Type B pancreatic cell (in vitro differentiated cells): ENCODE measurements around the gene UPP1. TPM values are rescaled to one million over a fixed set of nuclear protein-coding genes. Genes with fewer than 3 reads are reported as not detected.
A peak's percentile ranks its signal among the peaks of the same experiment; 100 is the strongest.

Source experiments
- DNase-seq: peaks from one replicate; pipeline ENCODE4 v3.0.0; 2021; ENCODE audit warnings: mixed read lengths; ENCODE audit not compliant: unreplicated experiment; ENCODE audit errors: extremely low spot score
- H3K27ac Mint-ChIP-seq: 2 replicates; pipeline ENCODE4 v1.8.0; 2021; ENCODE audit warnings: mild to moderate bottlenecking, mixed read lengths
- H3K27me3 Mint-ChIP-seq: 2 replicates; pipeline ENCODE4 v1.8.0; 2021; ENCODE audit warnings: mixed read lengths
- H3K36me3 Mint-ChIP-seq: 2 replicates; pipeline ENCODE4 v1.8.0; 2021; ENCODE audit warnings: mixed read lengths
- H3K4me1 Mint-ChIP-seq: one replicate; pipeline ENCODE4 v1.8.0; 2021; ENCODE audit warnings: mixed read lengths; ENCODE audit not compliant: unreplicated experiment
- H3K4me3 Mint-ChIP-seq: 2 replicates; pipeline ENCODE4 v1.8.0; 2021; ENCODE audit warnings: mild to moderate bottlenecking, mixed read lengths
- H3K9me3 Mint-ChIP-seq: 2 replicates; pipeline ENCODE4 v1.8.0; 2021; ENCODE audit warnings: mixed read lengths
- total RNA-seq: library from RNA; stranded (reverse); gene quantifications from 2 replicates; pipeline ENCODE4 v1.2.1, GENCODE V29; 2021; ENCODE audit warnings: low replicate concordance
- TF ChIP-seq, protein P1 (sequence below): fragments of 200-600 bp; sonication (generic); conservative IDR thresholded peaks from 2 replicates; pipeline ENCODE4 v1.5.0; 2021; ENCODE audit warnings: antibody characterized with exemption, mild to moderate bottlenecking

Gene UPP1
- total RNA-seq, 1 donor from 2014 or later = 14.3 TPM

DNA sequence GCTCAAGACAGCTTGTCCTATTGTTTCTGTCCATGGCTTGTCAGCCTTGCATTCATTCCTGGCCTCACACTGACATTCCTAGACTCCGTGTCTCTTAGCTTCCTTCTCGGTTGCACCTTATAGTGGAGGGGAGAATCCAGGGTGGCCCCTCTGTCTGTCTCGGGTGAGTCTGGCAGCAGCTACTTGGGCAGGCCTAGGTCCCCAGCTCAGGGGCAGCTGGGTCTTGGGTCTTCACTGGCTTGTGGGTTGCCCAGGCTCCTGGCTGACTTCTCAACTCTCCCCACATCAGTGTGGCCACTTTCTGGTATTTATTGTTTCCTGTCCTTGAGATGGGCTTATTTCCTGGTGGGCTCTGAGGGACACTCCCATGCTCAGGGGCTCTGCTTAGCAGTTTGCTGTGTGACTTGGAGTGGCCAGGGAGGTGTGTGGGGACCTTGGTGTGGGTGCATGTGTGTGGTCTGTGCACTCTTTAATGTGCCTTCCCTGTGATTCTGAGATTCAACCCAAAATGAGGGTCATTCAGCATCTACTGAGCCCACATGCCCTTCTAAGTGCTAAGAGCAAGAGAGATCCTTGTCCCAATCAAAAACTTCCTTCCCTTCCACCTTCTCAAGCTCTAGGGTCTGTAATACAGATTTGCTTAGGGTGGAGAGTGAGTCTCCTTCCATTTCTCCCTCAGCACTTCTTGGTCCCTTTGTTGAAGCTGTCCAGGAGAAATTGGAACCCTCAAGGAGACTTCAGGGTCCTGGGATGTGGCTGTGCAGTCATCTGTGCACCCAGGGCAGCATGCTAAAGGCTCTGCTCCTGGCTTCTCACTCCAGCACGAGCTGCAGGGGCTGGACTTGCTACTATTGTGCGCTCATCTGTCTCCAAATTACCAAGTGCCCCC is 20.1 kb downstream of the UPP1 start:
- TF ChIP-seq, protein P1, sequence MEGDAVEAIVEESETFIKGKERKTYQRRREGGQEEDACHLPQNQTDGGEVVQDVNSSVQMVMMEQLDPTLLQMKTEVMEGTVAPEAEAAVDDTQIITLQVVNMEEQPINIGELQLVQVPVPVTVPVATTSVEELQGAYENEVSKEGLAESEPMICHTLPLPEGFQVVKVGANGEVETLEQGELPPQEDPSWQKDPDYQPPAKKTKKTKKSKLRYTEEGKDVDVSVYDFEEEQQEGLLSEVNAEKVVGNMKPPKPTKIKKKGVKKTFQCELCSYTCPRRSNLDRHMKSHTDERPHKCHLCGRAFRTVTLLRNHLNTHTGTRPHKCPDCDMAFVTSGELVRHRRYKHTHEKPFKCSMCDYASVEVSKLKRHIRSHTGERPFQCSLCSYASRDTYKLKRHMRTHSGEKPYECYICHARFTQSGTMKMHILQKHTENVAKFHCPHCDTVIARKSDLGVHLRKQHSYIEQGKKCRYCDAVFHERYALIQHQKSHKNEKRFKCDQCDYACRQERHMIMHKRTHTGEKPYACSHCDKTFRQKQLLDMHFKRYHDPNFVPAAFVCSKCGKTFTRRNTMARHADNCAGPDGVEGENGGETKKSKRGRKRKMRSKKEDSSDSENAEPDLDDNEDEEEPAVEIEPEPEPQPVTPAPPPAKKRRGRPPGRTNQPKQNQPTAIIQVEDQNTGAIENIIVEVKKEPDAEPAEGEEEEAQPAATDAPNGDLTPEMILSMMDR = no peak
- peaks cover 19% of the 10 kb centered on the region for H3K4me1 Mint-ChIP-seq
- DNase-seq = no peak
- no peaks in the 10 kb centered on the region for H3K36me3 Mint-ChIP-seq
- no peaks in the 10 kb centered on the region for H3K27me3 Mint-ChIP-seq
- no peak overlapping the region for H3K4me3 Mint-ChIP-seq
- H3K27ac Mint-ChIP-seq = no peak overlapping the region
- no peaks in the 10 kb centered on the region for H3K9me3 Mint-ChIP-seq

DNA sequence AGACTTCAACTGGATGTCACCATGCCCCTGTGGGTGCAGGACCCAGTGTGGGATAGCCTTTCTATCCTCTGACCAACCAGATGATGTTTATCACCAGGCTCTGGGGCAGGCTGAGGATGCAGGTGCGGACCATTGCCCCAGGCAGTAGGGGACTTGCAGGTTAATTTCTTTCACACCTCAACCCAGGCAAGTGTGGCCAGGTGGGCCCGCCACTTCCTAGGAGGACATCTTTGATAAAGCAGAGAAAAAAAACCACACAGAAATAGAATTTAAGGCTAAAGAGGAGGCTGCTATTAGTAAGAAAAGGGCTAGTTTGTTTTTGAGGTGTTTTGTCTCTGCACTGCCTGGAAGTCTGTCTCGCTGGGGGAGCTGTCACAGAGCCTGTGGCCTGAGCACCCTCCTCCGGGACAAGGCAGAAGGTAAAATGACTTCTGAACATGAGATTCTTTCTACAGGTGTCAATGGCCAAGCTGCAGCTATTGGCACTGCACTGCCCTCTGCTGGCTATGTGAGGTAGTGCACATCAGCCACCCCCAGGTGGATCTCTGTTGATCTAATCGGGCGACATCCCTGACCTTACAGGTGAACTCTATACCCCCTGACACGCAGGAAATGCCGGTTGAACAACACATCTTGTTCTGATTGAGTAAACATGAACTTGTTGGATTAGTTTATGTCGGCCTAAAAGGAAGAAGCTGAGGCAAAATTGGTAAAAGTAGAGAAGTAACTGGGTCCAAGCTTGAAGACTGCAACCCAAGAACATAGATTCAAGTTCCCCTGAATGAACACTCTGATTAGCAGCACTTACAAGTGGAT is 21.0 kb downstream of the UPP1 start:
- no peaks in the 10 kb centered on the region for H3K36me3 Mint-ChIP-seq
- TF ChIP-seq, protein P1 = peak; percentile 99
- H3K4me3 Mint-ChIP-seq = peak overlapping the region; percentile 42
- no peaks in the 10 kb centered on the region for H3K9me3 Mint-ChIP-seq
- H3K27ac Mint-ChIP-seq = peak overlapping the region; percentile 65
- peaks cover 19% of the 10 kb centered on the region for H3K4me1 Mint-ChIP-seq
- H3K27me3 Mint-ChIP-seq = no peaks in the 10 kb centered on the region
- DNase-seq = peak; percentile 84

DNA sequence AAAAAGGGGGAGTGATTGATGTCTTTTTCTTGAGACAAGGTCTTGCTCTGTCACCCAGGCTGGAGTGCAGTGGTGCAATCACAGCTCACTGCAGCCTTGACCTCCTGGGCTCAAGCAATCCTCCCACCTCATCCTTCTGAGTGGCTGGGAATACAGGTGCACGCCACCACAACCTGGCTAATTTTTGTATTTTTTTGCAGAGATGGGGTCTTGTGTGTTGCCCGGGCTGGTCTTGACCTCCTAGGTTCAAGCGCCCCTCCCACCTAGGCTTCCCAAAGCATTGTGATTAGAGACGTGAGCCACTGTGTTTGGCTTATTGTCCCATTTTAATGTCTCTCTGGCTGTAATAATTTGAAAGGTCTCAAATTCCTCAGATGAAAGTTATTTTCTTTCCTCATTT is 21.8 kb downstream of the UPP1 start:
- Mint-ChIP-seq H3K27me3 (no peaks in the 10 kb centered on the region), H3K4me3 (no peak overlapping the region), H3K4me1 (peaks cover 19% of the 10 kb centered on the region), H3K36me3 (no peaks in the 10 kb centered on the region), H3K9me3 (no peaks in the 10 kb centered on the region), H3K27ac (no peak overlapping the region)
- no peak for DNase-seq
- TF ChIP-seq, protein P1 = no peak

GRCh38 chr7:48111596-48111995 is 22.5 kb downstream of the UPP1 start:
- H3K27ac Mint-ChIP-seq = no peak overlapping the region
- TF ChIP-seq, protein P1 = no peak
- no peak for DNase-seq
- no peaks in the 10 kb centered on the region for H3K9me3 Mint-ChIP-seq
- no peak overlapping the region for H3K4me3 Mint-ChIP-seq
- no peaks in the 10 kb centered on the region for H3K27me3 Mint-ChIP-seq
- no peaks in the 10 kb centered on the region for H3K36me3 Mint-ChIP-seq
- H3K4me1 Mint-ChIP-seq = peaks cover 19% of the 10 kb centered on the region

- H3K9me3 Mint-ChIP-seq = no peaks in the 10 kb centered on the region
- H3K27ac Mint-ChIP-seq = no peak overlapping the region
- no peak for DNase-seq
- H3K4me3 Mint-ChIP-seq = no peak overlapping the region
- no peaks in the 10 kb centered on the region for H3K27me3 Mint-ChIP-seq
- H3K4me1 Mint-ChIP-seq = peaks cover 19% of the 10 kb centered on the region
- TF ChIP-seq, protein P1 = no peak
- no peaks in the 10 kb centered on the region for H3K36me3 Mint-ChIP-seq
Measured at GRCh38 chr7:48112401-48113165, 23.5 kb downstream of the UPP1 start.
